ENCODE data around the gene PANK4. TPM values are rescaled to one million over a fixed set of nuclear protein-coding genes. Genes with fewer than 3 reads are reported as not detected.
A peak's percentile ranks its signal among the peaks of the same experiment; 100 is the strongest.

Gene PANK4
- total RNA-seq, 1 experiment from 2014 or later = 45.6 TPM

DNA sequence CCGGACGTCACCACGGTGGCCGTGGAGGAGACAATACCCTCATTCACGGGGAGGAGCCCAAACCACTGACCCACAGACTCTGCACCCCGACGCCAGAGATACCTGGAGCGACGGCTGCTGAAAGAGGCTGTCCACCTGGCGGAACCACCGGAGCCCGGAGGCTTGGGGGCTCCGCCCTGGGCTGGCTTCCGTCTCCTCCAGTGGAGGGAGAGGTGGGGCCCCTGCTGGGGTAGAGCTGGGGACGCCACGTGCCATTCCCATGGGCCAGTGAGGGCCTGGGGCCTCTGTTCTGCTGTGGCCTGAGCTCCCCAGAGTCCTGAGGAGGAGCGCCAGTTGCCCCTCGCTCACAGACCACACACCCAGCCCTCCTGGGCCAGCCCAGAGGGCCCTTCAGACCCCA lies 36.8 kb upstream of the PANK4 start:
- intact Hi-C loops (cut with micrococcal nuclease; ENCODE audit: unreplicated experiment) = no loop called here
- no peaks in the 10 kb centered on the region for H3K36me3 ChIP-seq (ENCODE audit: insufficient read depth, low read length, poor library complexity, severe bottlenecking)
- ChIA-PET POLR2A (ENCODE audit: low non-redundant PET) (no interaction called here), CTCF (no interaction called here)
- no TSS peak for BruUV-seq (replicated peaks)
- no peaks in the 10 kb centered on the region for H3K4me1 ChIP-seq (ENCODE audit: insufficient read depth, low read length, poor library complexity, severe bottlenecking)
- no peak for DNase-seq (ENCODE audit: low spot score)
- no peak overlapping the region for H3K27ac ChIP-seq (ENCODE audit: low read depth, low read length, poor library complexity, severe bottlenecking)
- H3K27me3 ChIP-seq (replicated peaks; ENCODE audit: insufficient read depth, low read depth, low read length, poor library complexity) = peaks cover 3% of the 10 kb centered on the region
- H3K9me3 ChIP-seq (ENCODE audit: low read depth, low read length, poor library complexity, severe bottlenecking) = no peaks in the 10 kb centered on the region
- no peak overlapping the region for H3K4me3 ChIP-seq (ENCODE audit: low read depth, low read length, poor library complexity, severe bottlenecking)
- TF ChIP-seq, protein P1, sequence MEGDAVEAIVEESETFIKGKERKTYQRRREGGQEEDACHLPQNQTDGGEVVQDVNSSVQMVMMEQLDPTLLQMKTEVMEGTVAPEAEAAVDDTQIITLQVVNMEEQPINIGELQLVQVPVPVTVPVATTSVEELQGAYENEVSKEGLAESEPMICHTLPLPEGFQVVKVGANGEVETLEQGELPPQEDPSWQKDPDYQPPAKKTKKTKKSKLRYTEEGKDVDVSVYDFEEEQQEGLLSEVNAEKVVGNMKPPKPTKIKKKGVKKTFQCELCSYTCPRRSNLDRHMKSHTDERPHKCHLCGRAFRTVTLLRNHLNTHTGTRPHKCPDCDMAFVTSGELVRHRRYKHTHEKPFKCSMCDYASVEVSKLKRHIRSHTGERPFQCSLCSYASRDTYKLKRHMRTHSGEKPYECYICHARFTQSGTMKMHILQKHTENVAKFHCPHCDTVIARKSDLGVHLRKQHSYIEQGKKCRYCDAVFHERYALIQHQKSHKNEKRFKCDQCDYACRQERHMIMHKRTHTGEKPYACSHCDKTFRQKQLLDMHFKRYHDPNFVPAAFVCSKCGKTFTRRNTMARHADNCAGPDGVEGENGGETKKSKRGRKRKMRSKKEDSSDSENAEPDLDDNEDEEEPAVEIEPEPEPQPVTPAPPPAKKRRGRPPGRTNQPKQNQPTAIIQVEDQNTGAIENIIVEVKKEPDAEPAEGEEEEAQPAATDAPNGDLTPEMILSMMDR (conservative IDR thresholded peaks at IDR 0.05; ENCODE audit: low read depth, low read length) = no peak
- TF ChIP-seq EZH2 (IDR thresholded peaks at IDR 0.05; ENCODE audit: borderline replicate concordance, low read depth, low read length, poor library complexity, severe bottlenecking) = no peak

DNA sequence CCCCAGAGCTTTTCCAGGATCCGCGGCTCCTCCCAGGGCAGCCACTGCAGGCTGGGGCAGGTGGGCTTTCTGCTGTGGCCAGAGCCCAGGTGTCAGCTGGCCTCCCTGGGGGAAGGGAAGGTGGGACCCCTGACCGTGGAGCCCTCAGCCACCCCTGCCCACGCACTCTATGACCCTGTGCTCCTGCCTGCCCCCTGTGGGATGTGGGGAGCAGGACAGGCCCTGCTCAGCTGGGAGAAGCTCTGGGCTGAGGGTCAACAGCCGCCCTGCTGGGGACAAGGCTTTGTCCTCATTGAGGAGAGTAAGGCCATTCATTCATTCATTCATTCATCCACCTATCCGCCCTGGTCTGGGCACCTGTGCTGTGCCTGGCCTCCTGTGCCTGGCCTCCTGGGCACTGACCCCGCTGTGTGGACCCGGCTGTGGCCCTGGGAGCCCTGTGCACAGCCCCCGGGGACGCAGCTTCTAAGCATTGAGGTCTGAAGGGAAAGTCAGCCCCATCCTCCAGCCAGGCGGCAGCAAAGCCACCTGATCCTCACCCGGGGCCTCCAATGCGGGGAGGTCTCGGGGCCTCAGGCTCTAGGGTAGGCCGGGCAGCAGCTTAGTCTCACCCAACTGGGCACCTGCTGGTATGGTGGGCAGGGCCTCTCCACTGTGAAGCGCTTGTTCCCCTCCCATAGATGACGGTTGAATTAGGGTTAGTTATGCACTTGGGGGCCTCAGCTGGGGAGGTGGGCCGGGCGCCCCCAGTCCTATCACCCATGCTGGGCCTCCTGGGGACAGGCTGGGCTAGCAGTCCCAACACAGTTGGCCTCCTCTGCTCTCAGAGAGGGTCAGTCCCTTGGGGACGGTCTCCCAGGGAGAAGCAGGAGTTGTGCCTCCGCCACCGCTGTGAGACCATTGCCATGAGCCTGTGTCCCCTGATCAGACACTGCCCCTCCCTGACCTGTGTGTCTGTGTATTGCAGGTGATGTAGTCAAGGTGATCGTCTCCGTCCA lies 35.8 kb upstream of the PANK4 start:
- H3K27ac ChIP-seq (ENCODE audit: low read depth, low read length, poor library complexity, severe bottlenecking) = no peak overlapping the region
- TF ChIP-seq, protein P1 (conservative IDR thresholded peaks at IDR 0.05; ENCODE audit: low read depth, low read length) = peak; percentile 28; the same call in 1 of the 2 replicates
- no peak for TF ChIP-seq EZH2 (IDR thresholded peaks at IDR 0.05; ENCODE audit: borderline replicate concordance, low read depth, low read length, poor library complexity, severe bottlenecking)
- H3K27me3 ChIP-seq (replicated peaks; ENCODE audit: insufficient read depth, low read depth, low read length, poor library complexity) = peaks cover 3% of the 10 kb centered on the region
- no peak for DNase-seq (ENCODE audit: low spot score)
- H3K9me3 ChIP-seq (ENCODE audit: low read depth, low read length, poor library complexity, severe bottlenecking) = no peaks in the 10 kb centered on the region
- H3K4me3 ChIP-seq (ENCODE audit: low read depth, low read length, poor library complexity, severe bottlenecking) = no peak overlapping the region
- ChIA-PET CTCF (no interaction called here), POLR2A (ENCODE audit: low non-redundant PET) (no interaction called here)
- no peaks in the 10 kb centered on the region for H3K4me1 ChIP-seq (ENCODE audit: insufficient read depth, low read length, poor library complexity, severe bottlenecking)
- BruUV-seq (replicated peaks) = no TSS peak
- intact Hi-C loops (cut with micrococcal nuclease; ENCODE audit: unreplicated experiment) = no loop called here
- H3K36me3 ChIP-seq (ENCODE audit: insufficient read depth, low read length, poor library complexity, severe bottlenecking) = no peaks in the 10 kb centered on the region

DNA sequence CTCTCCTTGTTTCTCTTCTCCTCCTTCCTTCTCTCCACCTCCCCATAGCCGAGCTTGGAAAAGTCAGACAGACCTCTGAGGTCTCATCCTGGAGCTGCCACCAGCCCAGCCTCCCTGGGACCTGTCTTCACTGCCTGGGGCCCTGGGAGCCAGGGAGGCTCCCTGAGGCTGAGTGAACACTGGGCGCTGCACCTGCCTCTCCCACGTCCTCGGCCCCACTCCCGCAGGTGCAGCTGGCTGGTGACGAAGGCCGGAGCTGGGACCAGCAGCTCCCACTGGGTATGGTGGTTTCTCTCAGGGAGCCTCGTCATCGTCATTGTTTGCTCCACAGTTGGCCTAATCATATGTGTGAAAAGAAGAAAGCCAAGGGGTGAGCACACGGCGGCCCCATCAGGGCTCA lies 35.0 kb upstream of the PANK4 start:
- intact Hi-C loops (cut with micrococcal nuclease; ENCODE audit: unreplicated experiment) = no loop called here
- no peaks in the 10 kb centered on the region for H3K36me3 ChIP-seq (ENCODE audit: insufficient read depth, low read length, poor library complexity, severe bottlenecking)
- DNase-seq (ENCODE audit: low spot score) = no peak
- no peak overlapping the region for H3K4me3 ChIP-seq (ENCODE audit: low read depth, low read length, poor library complexity, severe bottlenecking)
- H3K27ac ChIP-seq (ENCODE audit: low read depth, low read length, poor library complexity, severe bottlenecking) = no peak overlapping the region
- TF ChIP-seq, protein P1 (conservative IDR thresholded peaks at IDR 0.05; ENCODE audit: low read depth, low read length) = no peak
- TF ChIP-seq EZH2 (IDR thresholded peaks at IDR 0.05; ENCODE audit: borderline replicate concordance, low read depth, low read length, poor library complexity, severe bottlenecking) = no peak
- H3K4me1 ChIP-seq (ENCODE audit: insufficient read depth, low read length, poor library complexity, severe bottlenecking) = peaks cover 4% of the 10 kb centered on the region
- CTCF ChIA-PET = no interaction called here
- peaks cover 3% of the 10 kb centered on the region for H3K27me3 ChIP-seq (replicated peaks; ENCODE audit: insufficient read depth, low read depth, low read length, poor library complexity)
- POLR2A ChIA-PET (ENCODE audit: low non-redundant PET) = no interaction called here
- no TSS peak for BruUV-seq (replicated peaks)
- no peaks in the 10 kb centered on the region for H3K9me3 ChIP-seq (ENCODE audit: low read depth, low read length, poor library complexity, severe bottlenecking)

Measured in A673 (cell line).